Myometrial cell (primary cell): ENCODE measurements around the gene APOBEC3C. TPM values are rescaled to one million over a fixed set of nuclear protein-coding genes. Genes with fewer than 3 reads are reported as not detected.

Source experiments
- total RNA-seq: library from RNA; depleted of rRNA; stranded (reverse); fragments of >200 nt; gene quantifications from 2 replicates; pipeline ENCODE4 v1.2.3, GENCODE V29; 2015

APOBEC3C gene
- 34.4 and 42.4 TPM in 2 replicates for total RNA-seq

DNA sequence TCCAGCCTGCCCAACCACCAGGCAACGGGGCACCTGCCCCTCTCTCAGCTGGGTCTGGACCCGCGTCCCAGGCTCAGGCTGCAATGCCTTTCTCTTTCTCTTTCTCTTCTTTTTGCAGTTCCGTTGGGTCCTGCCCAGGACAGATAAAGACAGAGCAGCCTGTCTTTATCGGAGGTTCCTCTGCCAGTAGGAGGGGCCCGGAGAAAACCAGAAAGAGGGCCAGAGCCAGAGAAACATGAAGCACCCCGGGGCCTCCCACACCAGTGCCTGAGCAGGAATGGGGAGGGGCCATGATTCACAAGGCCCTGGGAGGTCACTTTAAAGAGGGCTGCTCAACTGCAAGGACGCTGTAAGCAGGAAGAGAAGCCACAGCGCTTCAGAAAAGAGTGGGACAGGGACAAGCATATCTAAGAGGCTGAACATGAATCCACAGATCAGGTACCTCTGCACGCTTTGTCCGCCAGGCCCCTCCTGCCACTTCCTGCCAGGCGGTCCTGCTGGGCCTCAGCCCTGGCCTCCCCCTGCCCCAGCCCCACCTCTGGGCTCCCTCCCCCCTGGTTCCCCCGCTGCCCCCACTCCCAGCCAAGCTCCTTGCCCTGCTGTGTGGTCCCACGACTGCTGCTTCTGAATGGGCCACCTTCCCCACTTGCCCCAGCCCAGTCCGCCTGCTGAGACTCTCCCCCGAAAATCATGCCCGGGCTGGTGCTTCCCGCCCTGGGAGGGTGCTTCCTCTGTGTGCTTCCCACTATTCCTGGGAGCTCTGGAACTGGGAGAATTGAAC is at the start of gene APOBEC3C:
APOBEC3C (plus strand) TSS at position 316 of the 781 bp plus-strand sequence; CDS start at position 422, 106 bp downstream.

DNA sequence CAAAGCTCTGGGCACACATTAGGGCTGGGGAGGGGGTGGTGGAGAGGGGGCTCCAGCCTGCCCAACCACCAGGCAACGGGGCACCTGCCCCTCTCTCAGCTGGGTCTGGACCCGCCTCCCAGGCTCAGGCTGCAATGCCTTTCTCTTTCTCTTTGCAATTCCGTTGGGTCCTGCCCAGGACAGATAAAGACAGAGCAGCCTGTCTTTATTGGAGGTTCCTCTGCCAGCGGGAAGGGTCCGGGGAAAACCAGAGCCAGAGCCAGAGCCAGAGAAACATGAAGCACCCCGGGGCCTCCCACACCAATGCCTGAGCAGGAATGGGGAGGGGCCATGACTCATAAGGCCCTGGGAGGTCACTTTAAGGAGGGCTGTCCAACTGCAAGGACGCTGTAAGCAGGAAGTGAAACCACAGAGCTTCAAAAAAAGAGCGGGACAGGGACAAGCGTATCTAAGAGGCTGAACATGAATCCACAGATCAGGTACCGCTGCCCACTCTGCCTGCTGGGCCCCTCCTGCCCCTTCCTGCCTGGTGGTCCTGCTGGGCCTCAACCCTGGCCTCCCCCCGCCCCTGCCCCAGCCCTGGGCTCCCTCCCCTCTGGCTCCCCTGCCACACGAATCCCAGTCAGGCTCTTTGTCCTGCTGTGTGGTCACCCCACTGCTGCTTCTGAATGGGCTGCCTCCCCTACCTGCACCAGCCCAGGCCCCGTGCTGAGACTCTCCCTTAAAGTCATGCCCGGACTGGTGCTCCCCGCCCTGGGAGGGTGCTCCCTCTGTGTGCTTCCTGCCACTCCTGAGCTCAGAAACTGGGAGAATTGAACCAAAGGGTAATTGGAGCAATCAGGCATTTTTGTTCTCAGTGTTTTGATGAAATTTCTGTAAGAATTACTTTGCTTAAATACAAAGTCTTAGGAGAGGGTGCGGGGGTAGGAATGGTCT is 31.8 kb upstream of the APOBEC3C start, which contains the start of gene APOBEC3B:
APOBEC3B (plus strand) TSS at position 356 of the 936 bp plus-strand sequence; CDS start at position 463, 107 bp downstream.

DNA sequence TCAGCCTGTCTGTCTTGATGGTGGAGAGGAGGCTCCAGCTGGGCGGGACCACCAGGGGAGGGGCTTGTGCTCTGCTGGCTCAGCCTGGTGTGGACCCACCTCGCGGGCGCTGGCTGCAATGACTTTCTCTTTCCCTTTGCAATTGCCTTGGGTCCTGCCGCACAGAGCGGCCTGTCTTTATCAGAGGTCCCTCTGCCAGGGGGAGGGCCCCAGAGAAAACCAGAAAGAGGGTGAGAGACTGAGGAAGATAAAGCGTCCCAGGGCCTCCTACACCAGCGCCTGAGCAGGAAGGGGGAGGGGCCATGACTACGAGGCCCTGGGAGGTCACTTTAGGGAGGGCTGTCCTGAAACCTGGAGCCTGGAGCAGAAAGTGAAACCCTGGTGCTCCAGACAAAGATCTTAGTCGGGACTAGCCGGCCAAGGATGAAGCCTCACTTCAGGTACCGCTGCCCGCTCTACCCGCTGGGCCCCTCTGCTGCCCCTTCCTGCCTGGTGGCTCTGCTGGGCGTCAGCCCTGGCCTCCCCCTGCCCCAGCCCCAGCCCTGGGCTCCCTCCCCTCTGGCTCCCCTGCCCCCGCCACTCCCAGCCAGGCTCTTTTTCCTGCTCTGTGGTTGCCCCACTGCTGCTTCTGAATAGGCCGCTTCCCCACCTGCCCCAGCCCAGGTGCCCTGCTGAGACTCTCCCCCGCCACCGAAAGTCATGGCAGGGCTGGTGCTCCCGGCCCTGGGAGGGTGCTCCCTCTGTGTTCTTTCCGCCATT is 26.7 kb downstream of the APOBEC3C start, which contains the start of gene APOBEC3F:
APOBEC3F (plus strand) TSS at position 327 of the 759 bp plus-strand sequence; CDS start at position 424, 97 bp downstream.

Other genes starting within 250 kb of the APOBEC3C start
- gene DNAL4, start 220.1 kb upstream of the APOBEC3C start, total RNA-seq, result 21.6 and 23.7 TPM in 2 replicates
- under 0.01 and 0.18 TPM in 2 replicates for gene NPTXR, start 170.2 kb upstream of the APOBEC3C start, total RNA-seq
- gene CBX6, start 142.0 kb upstream of the APOBEC3C start, total RNA-seq, result 42.5 and 44.4 TPM in 2 replicates
- gene APOBEC3A, start 56.6 kb upstream of the APOBEC3C start, total RNA-seq, result not detected in 2 replicates
- 28.5 and 29.6 TPM in 2 replicates for gene APOBEC3B, start 31.9 kb upstream of the APOBEC3C start, total RNA-seq
- gene APOBEC3D, start 6.9 kb downstream of the APOBEC3C start, total RNA-seq, result 1.6 and 3.5 TPM in 2 replicates
- 4.3 and 7.6 TPM in 2 replicates for gene APOBEC3F, start 26.6 kb downstream of the APOBEC3C start, total RNA-seq
- gene APOBEC3G, start 63.0 kb downstream of the APOBEC3C start, total RNA-seq, result 11.0 and 15.8 TPM in 2 replicates
- 0.53 and 4.0 TPM in 2 replicates for gene APOBEC3H, start 83.0 kb downstream of the APOBEC3C start, total RNA-seq
- 2.3 and 2.5 TPM in 2 replicates for gene CBX7, start 138.4 kb downstream of the APOBEC3C start, total RNA-seq
- gene PDGFB, start 230.7 kb downstream of the APOBEC3C start, total RNA-seq, result 5.1 and 12.4 TPM in 2 replicates